Measurements from ENCODE around the gene ABT1. TPM values are rescaled to one million over a fixed set of nuclear protein-coding genes. Genes with fewer than 3 reads are reported as not detected.
"Not testable (repeated sequence)": the region's sequence is repeated elsewhere in the genome, so short reads cannot be mapped to it uniquely, and the experiment has no call there.

ABT1 gene
- total RNA-seq (ENCODE audit: low replicate concordance): 21.4 and 23.9 TPM in 2 replicates
- long read RNA-seq, transcript ABT1-201 (3 exons, 2,949 nt): major isoform, 153 of 156 reads
- long read RNA-seq, partial matches to known transcripts: 0 of 156 reads
- long read RNA-seq, other reads (novel, unspliced or antisense): 3 of 156 reads

- DNase-seq (ENCODE audit: extremely low spot score, unreplicated experiment): peak; percentile 96
- H3K36me3 Mint-ChIP-seq: no peaks in the 10 kb centered on the region
- no peak for TF ChIP-seq CTCF (conservative IDR thresholded peaks at IDR 0.05)
- H3K27me3 Mint-ChIP-seq: peaks cover 33% of the 10 kb centered on the region
- H3K4me3 Mint-ChIP-seq: no peak within 1 kb of the TSS
- H3K4me1 Mint-ChIP-seq (ENCODE audit: unreplicated experiment): no peaks in the 10 kb centered on the region
- H3K9me3 Mint-ChIP-seq: no peaks in the 10 kb centered on the region
- no peak within 1 kb of the TSS for H3K27ac Mint-ChIP-seq
These were observed at the start of gene ABT1 for GRCh38 chr6:26596579-26597388. TSS of gene ABT1 (plus strand) at chr6:26596953. CDS start at chr6:26596983, 30 bp downstream.

GRCh38 chr6:26547363-26547762, 49.4 kb upstream of the ABT1 start:
- not testable (repeated sequence) for H3K27me3 Mint-ChIP-seq; H3K9me3 Mint-ChIP-seq; DNase-seq (ENCODE audit: extremely low spot score, unreplicated experiment); H3K4me3 Mint-ChIP-seq; H3K4me1 Mint-ChIP-seq (ENCODE audit: unreplicated experiment); H3K27ac Mint-ChIP-seq
- peaks cover 10% of the 10 kb centered on the region for H3K36me3 Mint-ChIP-seq

GRCh38 chr6:26550250-26550993, 46.3 kb upstream of the ABT1 start:
- Mint-ChIP-seq H3K4me3 (no peak overlapping the region), H3K27ac (peak overlapping the region; percentile 42)

GRCh38 chr6:26552205-26552604, 44.5 kb upstream of the ABT1 start:
- Mint-ChIP-seq H3K4me3 (no peak overlapping the region), H3K27ac (no peak overlapping the region), H3K9me3 (no peaks in the 10 kb centered on the region), H3K27me3 (peaks cover 2% of the 10 kb centered on the region), H3K36me3 (no peaks in the 10 kb centered on the region), H3K4me1 (ENCODE audit: unreplicated experiment) (peaks cover 10% of the 10 kb centered on the region)
- DNase-seq (ENCODE audit: extremely low spot score, unreplicated experiment): no peak
- no peak for TF ChIP-seq CTCF (conservative IDR thresholded peaks at IDR 0.05)

More at GRCh38 chr6:26550250-26550993, 46.3 kb upstream of the ABT1 start:
- H3K27me3 Mint-ChIP-seq: no peaks in the 10 kb centered on the region
- peak; percentile 76 for DNase-seq (ENCODE audit: extremely low spot score, unreplicated experiment)
- H3K4me1 Mint-ChIP-seq (ENCODE audit: unreplicated experiment): no peaks in the 10 kb centered on the region
- no peak for TF ChIP-seq CTCF (conservative IDR thresholded peaks at IDR 0.05)
- no peaks in the 10 kb centered on the region for H3K9me3 Mint-ChIP-seq
- no peaks in the 10 kb centered on the region for H3K36me3 Mint-ChIP-seq

- Mint-ChIP-seq H3K27ac (no peak overlapping the region), H3K4me3 (no peak overlapping the region), H3K4me1 (ENCODE audit: unreplicated experiment) (peaks cover 10% of the 10 kb centered on the region), H3K27me3 (peaks cover 2% of the 10 kb centered on the region), H3K9me3 (no peaks in the 10 kb centered on the region), H3K36me3 (no peaks in the 10 kb centered on the region)
- no peak for DNase-seq (ENCODE audit: extremely low spot score, unreplicated experiment)
- TF ChIP-seq CTCF (conservative IDR thresholded peaks at IDR 0.05): no peak
These were observed 44.0 kb upstream of the ABT1 start for GRCh38 chr6:26552640-26553188.

All from type B pancreatic cell (in vitro differentiated cells).